CD14-positive monocyte (primary cell): ENCODE measurements around the gene RSPH10B2. TPM values are rescaled to one million over a fixed set of nuclear protein-coding genes. Genes with fewer than 3 reads are reported as not detected.
"Not testable (repeated sequence)": the region's sequence is repeated elsewhere in the genome, so short reads cannot be mapped to it uniquely, and the experiment has no call there.

ENCODE experiments used
- DNase-seq, 3 donors: peaks; one replicate each; pipeline ENCODE4 v3.0.0-alpha.2; 2011 to 2022
- H2AFZ ChIP-seq: 2 replicates; pipeline ENCODE4 v1.6.0; 2012; ENCODE audit warnings: mild to moderate bottlenecking, low read depth, low read length, inconsistent platforms; ENCODE audit not compliant: insufficient read depth, poor library complexity, severe bottlenecking
- H3K27ac ChIP-seq, 2 donors: 1 replicate in 1 of 2; 2 replicates in 1 of 2; pipeline ENCODE4 v1.5.1; 2012 to 2013; ENCODE audit warnings: low read length in 2 of 2, control low read depth in 1 of 2, inconsistent platforms in 1 of 2, low read depth in 1 of 2, mild to moderate bottlenecking in 1 of 2
- H3K27me3 ChIP-seq, 2 donors: one replicate each; pipeline versions ENCODE4 v1.6.0 to v1.6.1; 2011 to 2013; ENCODE audit warnings: low read length in 2 of 2; ENCODE audit not compliant: control insufficient read depth in 2 of 2, insufficient read depth in 2 of 2
- H3K36me3 ChIP-seq, 2 donors: replicated peaks in 1 of 2; 1 replicate in 1 of 2; 2 replicates in 1 of 2; pipeline versions ENCODE4 v1.5.1 to v1.6.1; 2012 to 2013; ENCODE audit warnings: low read length in 2 of 2, control low read depth in 1 of 2, inconsistent platforms in 1 of 2, mild to moderate bottlenecking in 1 of 2; ENCODE audit not compliant: insufficient read depth in 2 of 2, control insufficient read depth in 1 of 2
- H3K4me1 ChIP-seq, 2 donors: 1 replicate in 1 of 2; 2 replicates in 1 of 2; pipeline versions ENCODE4 v1.5.1 to v1.6.1; 2012 to 2013; ENCODE audit warnings: low read length in 2 of 2, control low read depth in 1 of 2, inconsistent platforms in 1 of 2, mild to moderate bottlenecking in 1 of 2, moderate library complexity in 1 of 2; ENCODE audit not compliant: insufficient read depth in 2 of 2, control insufficient read depth in 1 of 2
- H3K4me2 ChIP-seq: replicated peaks from 2 replicates; pipeline ENCODE3; 2012; ENCODE audit warnings: low read length, moderate library complexity, mild to moderate bottlenecking; ENCODE audit not compliant: poor library complexity, severe bottlenecking; ENCODE audit errors: extremely low read depth
- H3K4me3 ChIP-seq, 3 experiments: fragments of 200-600 bp in 1 of 3; sonication (generic) in 1 of 3; replicated peaks in 1 of 3; 1 replicate in 2 of 3; 2 replicates in 1 of 3; pipeline ENCODE4 v1.5.1; 2011 to 2013; ENCODE audit warnings: low read length in 3 of 3, mild to moderate bottlenecking in 3 of 3, control low read depth in 2 of 3, low read depth in 2 of 3, inconsistent platforms in 1 of 3, moderate library complexity in 1 of 3
- H3K79me2 ChIP-seq: 2 replicates; pipeline ENCODE4 v1.6.0; 2012; ENCODE audit warnings: mild to moderate bottlenecking, control low read depth, inconsistent platforms, low read length, moderate library complexity; ENCODE audit not compliant: insufficient read depth
- H3K9ac ChIP-seq: 2 replicates; pipeline ENCODE4 v1.6.0; 2017; ENCODE audit warnings: low read length, mild to moderate bottlenecking; ENCODE audit not compliant: insufficient read depth, poor library complexity, severe bottlenecking
- H3K9me3 ChIP-seq, 2 donors: replicated peaks in 1 of 2; 1 replicate in 1 of 2; 2 replicates in 1 of 2; pipeline versions ENCODE4 v1.5.1 to v1.6.1; 2012 to 2013; ENCODE audit warnings: low read length in 2 of 2, control low read depth in 1 of 2; ENCODE audit not compliant: control insufficient read depth in 1 of 2, insufficient read depth in 1 of 2
- H4K20me1 ChIP-seq: 2 replicates; pipeline ENCODE4 v1.6.0; 2012; ENCODE audit warnings: mild to moderate bottlenecking, low read length, control low read depth, moderate library complexity; ENCODE audit not compliant: insufficient read depth
- H3K27ac Mint-ChIP-seq, 7 donors: one replicate each; pipeline ENCODE4 v1.8.0; 2020; ENCODE audit warnings: mild to moderate bottlenecking in 7 of 7, mixed read lengths in 7 of 7, moderate library complexity in 6 of 7, inconsistent platforms in 2 of 7
- H3K27me3 Mint-ChIP-seq, 3 donors: one replicate each; pipeline ENCODE4 v1.8.0; 2021 to 2022; ENCODE audit warnings: low read depth in 3 of 3, mild to moderate bottlenecking in 3 of 3, mixed read lengths in 3 of 3, moderate library complexity in 3 of 3, inconsistent platforms in 1 of 3
- H3K36me3 Mint-ChIP-seq, 2 donors: one replicate each; pipeline ENCODE4 v1.8.0; 2020; ENCODE audit warnings: mixed read lengths in 2 of 2, inconsistent platforms in 1 of 2, mild to moderate bottlenecking in 1 of 2
- H3K4me1 Mint-ChIP-seq: one replicate; pipeline ENCODE4 v1.8.0; 2020; ENCODE audit warnings: mild to moderate bottlenecking, mixed read lengths
- H3K4me3 Mint-ChIP-seq, 2 donors: one replicate each; pipeline ENCODE4 v1.8.0; 2020; ENCODE audit warnings: mild to moderate bottlenecking in 2 of 2, mixed read lengths in 2 of 2, moderate library complexity in 1 of 2
- H3K9me3 Mint-ChIP-seq, 7 donors: one replicate each; pipeline ENCODE4 v1.8.0; 2020 to 2022; ENCODE audit warnings: mixed read lengths in 7 of 7, mild to moderate bottlenecking in 6 of 7, moderate library complexity in 6 of 7, inconsistent platforms in 2 of 7
- WGBS: methylation state at CpG from one replicate; pipeline ENCODE4 v1.1.5; 2013; ENCODE audit warnings: missing lambda C conversion rate; ENCODE audit not compliant: insufficient coverage; 5-methylcytosine and 5-hydroxymethylcytosine counted together
- intact Hi-C, 2 donors: fragments of 100-400 bp; cut with micrococcal nuclease; formaldehyde crosslinking; loops; one replicate each; pipeline versions ENCODE4 v1.15.0 to v1.15.1; 2023
- polyA plus RNA-seq, 3 donors: library from polyadenylated mRNA; depleted of rRNA in 1 of 3; unstranded in 2 of 3; stranded (reverse) in 1 of 3; fragments of 300-500 nt in 2 of 3; fragments of >200 nt in 1 of 3; fragmentation: Illumina TruSeq in 2 of 3; gene quantifications; 1 replicate in 2 of 3; 2 replicates in 1 of 3; pipeline ENCODE4 v1.2.3, GENCODE V29; 2012 to 2021
- TF ChIP-seq, protein P1 (sequence below): fragments of 200-600 bp; IDR thresholded peaks from one replicate; pipeline ENCODE4 v1.8.0; 2022; ENCODE audit warnings: antibody characterized with exemption, mild to moderate bottlenecking

RSPH10B2 gene
- polyA plus RNA-seq, 3 donors, result 0.03 TPM; not detected in 2

DNA sequence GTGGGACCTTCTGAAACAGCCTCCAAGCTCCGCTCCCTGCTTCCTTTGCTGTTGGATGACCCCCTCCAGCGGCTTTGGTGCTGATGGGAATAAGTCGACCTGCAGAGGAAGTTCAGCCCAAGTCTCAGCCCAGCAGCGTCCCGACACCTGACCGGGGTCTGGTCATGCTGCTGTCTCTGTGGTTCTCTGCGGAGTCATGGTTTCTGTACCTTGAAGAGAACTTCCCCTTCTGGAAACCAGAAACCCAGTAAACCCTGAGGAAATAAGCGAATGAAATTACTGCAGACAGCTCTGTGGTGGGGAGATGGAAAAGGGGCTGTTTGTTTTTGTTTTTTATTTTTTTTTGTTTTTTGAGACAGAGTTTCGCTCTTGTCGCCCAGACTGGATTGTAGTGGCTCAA, 28.9 kb upstream of the RSPH10B2 start:
- Histone ChIP-seq H3K27me3 (no peaks in the 10 kb centered on the region), H3K36me3 (no peaks in the 10 kb centered on the region), H3K9ac (no peak overlapping the region), H3K4me2 (no peak overlapping the region), H3K4me3 (no peak overlapping the region), H2AFZ (no peak overlapping the region), H3K4me1 (peaks cover 17% of the 10 kb centered on the region in 2 donors), H3K27ac (peak overlapping the region in 1 of 2 donors; percentile 12), H4K20me1 (no peaks in the 10 kb centered on the region), H3K9me3 (no peaks in the 10 kb centered on the region), H3K79me2 (peaks cover 6% of the 10 kb centered on the region)
- peaks cover 15% of the 10 kb centered on the region for H3K4me1 Mint-ChIP-seq
- no peaks in the 10 kb centered on the region for H3K36me3 Mint-ChIP-seq
- H3K4me3 Mint-ChIP-seq, result peak overlapping the region; percentile 53 to 83
- WGBS, result 26% methylated on average over 4 of the region's 10 CpGs
- H3K9me3 Mint-ChIP-seq, result peaks cover 0 to 10% (median 2%) of the 10 kb centered on the region in 7 donors
- intact Hi-C loops, result loop anchor here in 1 of 2 donors (5.0 kb wide), 1 partner anchor 133 kb away; the partner anchor contains the start of gene INTS15
- TF ChIP-seq, protein P1, sequence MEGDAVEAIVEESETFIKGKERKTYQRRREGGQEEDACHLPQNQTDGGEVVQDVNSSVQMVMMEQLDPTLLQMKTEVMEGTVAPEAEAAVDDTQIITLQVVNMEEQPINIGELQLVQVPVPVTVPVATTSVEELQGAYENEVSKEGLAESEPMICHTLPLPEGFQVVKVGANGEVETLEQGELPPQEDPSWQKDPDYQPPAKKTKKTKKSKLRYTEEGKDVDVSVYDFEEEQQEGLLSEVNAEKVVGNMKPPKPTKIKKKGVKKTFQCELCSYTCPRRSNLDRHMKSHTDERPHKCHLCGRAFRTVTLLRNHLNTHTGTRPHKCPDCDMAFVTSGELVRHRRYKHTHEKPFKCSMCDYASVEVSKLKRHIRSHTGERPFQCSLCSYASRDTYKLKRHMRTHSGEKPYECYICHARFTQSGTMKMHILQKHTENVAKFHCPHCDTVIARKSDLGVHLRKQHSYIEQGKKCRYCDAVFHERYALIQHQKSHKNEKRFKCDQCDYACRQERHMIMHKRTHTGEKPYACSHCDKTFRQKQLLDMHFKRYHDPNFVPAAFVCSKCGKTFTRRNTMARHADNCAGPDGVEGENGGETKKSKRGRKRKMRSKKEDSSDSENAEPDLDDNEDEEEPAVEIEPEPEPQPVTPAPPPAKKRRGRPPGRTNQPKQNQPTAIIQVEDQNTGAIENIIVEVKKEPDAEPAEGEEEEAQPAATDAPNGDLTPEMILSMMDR, result no peak
- H3K27me3 Mint-ChIP-seq, result peaks cover 7 to 22% (median 14%) of the 10 kb centered on the region in 3 donors
- peak overlapping the region in 5 of 7 donors; percentile 24 to 84 (median 64) for H3K27ac Mint-ChIP-seq
- DNase-seq, result peak; percentile 49 to 71 (median 49)

DNA sequence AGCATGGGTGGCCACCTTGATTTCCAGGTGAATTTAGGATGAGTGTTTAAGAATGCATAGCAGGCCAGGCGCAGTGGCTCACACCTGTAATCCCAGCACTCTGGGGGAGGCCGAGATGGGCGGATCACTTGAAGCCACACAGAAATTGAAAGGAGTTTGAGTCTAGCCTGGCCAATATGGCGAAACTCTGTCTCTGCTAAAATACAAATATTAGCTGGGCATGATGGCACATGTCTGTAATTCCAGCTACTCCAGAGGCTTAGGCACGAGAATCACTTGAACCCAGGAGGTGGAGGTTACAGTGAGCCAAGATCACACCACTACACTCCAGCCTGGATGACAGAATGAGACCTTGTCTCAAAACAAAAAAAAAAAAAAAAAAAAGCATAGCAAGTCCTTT, 27.6 kb upstream of the RSPH10B2 start:
- DNase-seq, H3K36me3 ChIP-seq, H3K27ac ChIP-seq, H3K9me3 ChIP-seq, H3K4me3 Mint-ChIP-seq, H2AFZ ChIP-seq, H3K36me3 Mint-ChIP-seq, H3K4me3 ChIP-seq, H3K9me3 Mint-ChIP-seq, H3K9ac ChIP-seq, H4K20me1 ChIP-seq, H3K4me2 ChIP-seq, H3K27me3 ChIP-seq: not testable (repeated sequence)
- Mint-ChIP-seq H3K4me1 (peaks cover 28% of the 10 kb centered on the region), H3K27me3 (peaks cover 5 to 19% (median 14%) of the 10 kb centered on the region in 3 donors), H3K27ac (peak overlapping the region in 1 of 7 donors; percentile 38)
- H3K4me1 ChIP-seq, result peaks cover 28% of the 10 kb centered on the region in 2 donors
- intact Hi-C loops, result loop anchor here in 1 of 2 donors (5.0 kb wide), 1 partner anchor 134 kb away; the partner anchor contains the start of gene INTS15
- 97% methylated on average over 4 of the region's 5 CpGs for WGBS
- peaks cover 20% of the 10 kb centered on the region for H3K79me2 ChIP-seq
